Liver (tissue), 9 donors: ENCODE results near the gene PTTG1IP. TPM values are rescaled to one million over a fixed set of nuclear protein-coding genes. Genes with fewer than 3 reads are reported as not detected.

ENCODE experiments used
- DNase-seq: peaks from one replicate; pipeline ENCODE4 v3.0.0-alpha.2; 2017; ENCODE audit warnings: low spot score
- H3K27ac ChIP-seq, 2 donors: one replicate each; pipeline ENCODE4 v1.7.0; 2013; ENCODE audit warnings: inconsistent platforms in 2 of 2, low read length in 2 of 2, control low read depth in 1 of 2, low read depth in 1 of 2, mild to moderate bottlenecking in 1 of 2
- H3K27me3 ChIP-seq, 4 donors: one replicate each; pipeline versions ENCODE4 v1.6.1 to v1.7.0; 2013; ENCODE audit warnings: low read length in 3 of 4, inconsistent platforms in 1 of 4, mild to moderate bottlenecking in 1 of 4, moderate library complexity in 1 of 4; ENCODE audit not compliant: control insufficient read depth in 4 of 4, insufficient read depth in 4 of 4
- H3K36me3 ChIP-seq, 4 donors: one replicate each; pipeline versions ENCODE4 v1.6.1 to v1.7.0; 2013; ENCODE audit warnings: low read length in 3 of 4, mild to moderate bottlenecking in 3 of 4, low read depth in 1 of 4, moderate library complexity in 1 of 4; ENCODE audit not compliant: control insufficient read depth in 4 of 4, insufficient read depth in 3 of 4
- H3K4me1 ChIP-seq, 4 donors: one replicate each; pipeline versions ENCODE4 v1.6.1 to v1.7.0; 2013; ENCODE audit warnings: low read length in 3 of 4, mild to moderate bottlenecking in 3 of 4, moderate library complexity in 1 of 4; ENCODE audit not compliant: control insufficient read depth in 4 of 4, insufficient read depth in 4 of 4
- H3K4me3 ChIP-seq, 3 donors: one replicate each; pipeline versions ENCODE4 v1.6.1 to v1.7.0; 2013; ENCODE audit warnings: low read length in 3 of 3, control low read depth in 1 of 3, low read depth in 1 of 3, mild to moderate bottlenecking in 1 of 3
- H3K9ac ChIP-seq, 2 donors: one replicate each; pipeline ENCODE4 v1.7.0; 2013; ENCODE audit warnings: low read length in 2 of 2, mild to moderate bottlenecking in 2 of 2, moderate library complexity in 2 of 2, control low read depth in 1 of 2, low read depth in 1 of 2
- H3K9me3 ChIP-seq, 4 donors: one replicate each; pipeline versions ENCODE4 v1.6.1 to v1.7.0; 2013; ENCODE audit warnings: low read length in 3 of 4; ENCODE audit not compliant: control insufficient read depth in 4 of 4
- EGR1 ChIP-seq, 2 donors: IDR thresholded peaks; 2 replicates each; pipeline ENCODE4 v1.6.1; 2016 to 2018; ENCODE audit warnings: antibody characterized with exemption in 2 of 2, low read depth in 2 of 2
- FOXA1 ChIP-seq: IDR thresholded peaks from 2 replicates; pipeline ENCODE4 v1.6.1; 2016; ENCODE audit warnings: antibody characterized with exemption
- FOXA2 ChIP-seq: IDR thresholded peaks from 2 replicates; pipeline ENCODE4 v1.6.1; 2016; ENCODE audit warnings: antibody characterized with exemption
- HNF4A ChIP-seq, 2 donors: conservative IDR thresholded peaks; 2 replicates each; pipeline ENCODE4 v1.6.1; 2016; ENCODE audit warnings: antibody characterized with exemption in 2 of 2, mild to moderate bottlenecking in 2 of 2
- HNF4G ChIP-seq: IDR thresholded peaks from 2 replicates; pipeline ENCODE4 v1.6.1; 2016; ENCODE audit warnings: antibody characterized with exemption
- JUND ChIP-seq, 2 donors: IDR thresholded peaks; 2 replicates each; pipeline ENCODE4 v1.6.1; 2016; ENCODE audit warnings: antibody characterized with exemption in 2 of 2
- MAX ChIP-seq: IDR thresholded peaks from 2 replicates; pipeline ENCODE4 v1.6.1; 2016; ENCODE audit warnings: antibody characterized with exemption
- NR2F2 ChIP-seq: IDR thresholded peaks from 2 replicates; pipeline ENCODE4 v1.6.1; 2016; ENCODE audit warnings: antibody characterized with exemption
- RAD21 ChIP-seq, 2 donors: IDR thresholded peaks; 2 replicates each; pipeline ENCODE4 v1.6.1; 2016; ENCODE audit warnings: antibody characterized with exemption in 2 of 2, mild to moderate bottlenecking in 2 of 2
- RXRA ChIP-seq, 2 donors: IDR thresholded peaks; 2 replicates each; pipeline ENCODE4 v1.6.1; 2017 to 2018; ENCODE audit warnings: antibody characterized with exemption in 2 of 2, mild to moderate bottlenecking in 1 of 2
- SP1 ChIP-seq: IDR thresholded peaks from 2 replicates; pipeline ENCODE4 v1.6.1; 2018; ENCODE audit warnings: antibody characterized with exemption, mild to moderate bottlenecking
- TAF1 ChIP-seq: conservative IDR thresholded peaks from 2 replicates; pipeline ENCODE4 v1.6.1; 2016; ENCODE audit warnings: antibody characterized with exemption, mild to moderate bottlenecking
- YY1 ChIP-seq: IDR thresholded peaks from 2 replicates; pipeline ENCODE4 v1.6.1; 2016; ENCODE audit warnings: antibody characterized with exemption, mild to moderate bottlenecking
- ZBTB33 ChIP-seq: IDR thresholded peaks from 2 replicates; pipeline ENCODE4 v1.6.1; 2016; ENCODE audit warnings: antibody characterized with exemption
- WGBS: extraction: QIAGEN DNeasy Blood & Tissue Kit; methylation state at CpG from one replicate; pipeline ENCODE4 v1.1.7; 2013; 5-methylcytosine and 5-hydroxymethylcytosine counted together
- polyA plus RNA-seq, 2 donors: library from polyadenylated mRNA; stranded (reverse) in 1 of 2; unstranded in 1 of 2; fragments of 200-250 nt in 1 of 2; fragments of >200 nt in 1 of 2; fragmentation: Nextera tagmentation in 1 of 2; extraction: Ambion mirVana in 1 of 2; gene quantifications; one replicate each; pipeline versions ENCODE4 v1.2.1 to v1.2.3, GENCODE V29; 2013 to 2015
- total RNA-seq, 2 donors: library from RNA; depleted of rRNA; stranded (reverse); fragments of >200 nt; gene quantifications; one replicate each; pipeline ENCODE4 v1.2.3, GENCODE V29; 2014
- TF ChIP-seq, protein P1 (sequence below): IDR thresholded peaks from 2 replicates; pipeline ENCODE4 v1.6.1; 2016; ENCODE audit warnings: antibody characterized with exemption, mild to moderate bottlenecking
- TF ChIP-seq, protein P2 (sequence below): IDR thresholded peaks from 2 replicates; pipeline ENCODE4 v1.6.1; 2016; ENCODE audit warnings: antibody characterized with exemption
- TF ChIP-seq, protein P3 (sequence below): fragments of 150-350 bp; IDR thresholded peaks from 2 replicates; pipeline ENCODE4 v1.5.1; 2017; ENCODE audit warnings: improper control_type of control experiment, low read depth, low read length; ENCODE audit not compliant: missing input control
- donor health status: healthy.
- donor health status: healthy.
- donor health status: healthy.
- donor health status: healthy.
- donor health status: healthy.

The PTTG1IP gene
- total and polyA plus RNA-seq, 4 donors: 62.0 to 94.0 (median 79.8) TPM

DNA sequence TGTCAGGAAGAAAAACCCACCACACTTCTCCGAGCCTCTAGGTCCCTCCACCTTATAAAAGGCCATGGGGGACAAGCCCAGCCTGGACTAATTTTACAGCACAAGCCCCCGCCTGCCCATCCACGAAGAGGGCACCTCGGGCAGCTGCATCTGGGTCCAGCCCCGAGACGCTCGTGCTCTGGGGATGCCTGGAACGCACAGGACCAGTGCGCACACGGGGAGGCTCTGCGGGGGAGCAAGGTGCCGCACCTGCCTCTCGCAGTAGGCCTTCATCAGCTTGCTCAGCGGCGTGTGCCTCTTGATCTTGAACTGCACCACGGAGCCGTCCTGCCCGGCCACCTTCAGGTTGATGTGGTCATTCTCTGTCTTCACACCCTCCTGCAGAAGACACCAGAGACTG, 59.8 kb downstream of the PTTG1IP start:
- no peak for DNase-seq
- Histone ChIP-seq H3K9me3 (no peaks in the 10 kb centered on the region), H3K9ac (no peak overlapping the region), H3K27ac (no peak overlapping the region), H3K4me1 (peaks cover 6 to 14% (median 12%) of the 10 kb centered on the region in 4 donors), H3K4me3 (no peak overlapping the region), H3K36me3 (peaks cover 4 to 26% (median 9%) of the 10 kb centered on the region in 4 donors), H3K27me3 (no peaks in the 10 kb centered on the region)
- TF ChIP-seq HNF4G (no peak), RXRA (IDR thresholded peaks at IDR 0.05) (no peak), MAX (no peak), HNF4A (conservative IDR thresholded peaks at IDR 0.05) (no peak)
- TF ChIP-seq, protein P1, sequence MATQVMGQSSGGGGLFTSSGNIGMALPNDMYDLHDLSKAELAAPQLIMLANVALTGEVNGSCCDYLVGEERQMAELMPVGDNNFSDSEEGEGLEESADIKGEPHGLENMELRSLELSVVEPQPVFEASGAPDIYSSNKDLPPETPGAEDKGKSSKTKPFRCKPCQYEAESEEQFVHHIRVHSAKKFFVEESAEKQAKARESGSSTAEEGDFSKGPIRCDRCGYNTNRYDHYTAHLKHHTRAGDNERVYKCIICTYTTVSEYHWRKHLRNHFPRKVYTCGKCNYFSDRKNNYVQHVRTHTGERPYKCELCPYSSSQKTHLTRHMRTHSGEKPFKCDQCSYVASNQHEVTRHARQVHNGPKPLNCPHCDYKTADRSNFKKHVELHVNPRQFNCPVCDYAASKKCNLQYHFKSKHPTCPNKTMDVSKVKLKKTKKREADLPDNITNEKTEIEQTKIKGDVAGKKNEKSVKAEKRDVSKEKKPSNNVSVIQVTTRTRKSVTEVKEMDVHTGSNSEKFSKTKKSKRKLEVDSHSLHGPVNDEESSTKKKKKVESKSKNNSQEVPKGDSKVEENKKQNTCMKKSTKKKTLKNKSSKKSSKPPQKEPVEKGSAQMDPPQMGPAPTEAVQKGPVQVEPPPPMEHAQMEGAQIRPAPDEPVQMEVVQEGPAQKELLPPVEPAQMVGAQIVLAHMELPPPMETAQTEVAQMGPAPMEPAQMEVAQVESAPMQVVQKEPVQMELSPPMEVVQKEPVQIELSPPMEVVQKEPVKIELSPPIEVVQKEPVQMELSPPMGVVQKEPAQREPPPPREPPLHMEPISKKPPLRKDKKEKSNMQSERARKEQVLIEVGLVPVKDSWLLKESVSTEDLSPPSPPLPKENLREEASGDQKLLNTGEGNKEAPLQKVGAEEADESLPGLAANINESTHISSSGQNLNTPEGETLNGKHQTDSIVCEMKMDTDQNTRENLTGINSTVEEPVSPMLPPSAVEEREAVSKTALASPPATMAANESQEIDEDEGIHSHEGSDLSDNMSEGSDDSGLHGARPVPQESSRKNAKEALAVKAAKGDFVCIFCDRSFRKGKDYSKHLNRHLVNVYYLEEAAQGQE: no peak
- TF ChIP-seq, protein P2, sequence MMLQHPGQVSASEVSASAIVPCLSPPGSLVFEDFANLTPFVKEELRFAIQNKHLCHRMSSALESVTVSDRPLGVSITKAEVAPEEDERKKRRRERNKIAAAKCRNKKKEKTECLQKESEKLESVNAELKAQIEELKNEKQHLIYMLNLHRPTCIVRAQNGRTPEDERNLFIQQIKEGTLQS: no peak
- TF ChIP-seq, protein P3, sequence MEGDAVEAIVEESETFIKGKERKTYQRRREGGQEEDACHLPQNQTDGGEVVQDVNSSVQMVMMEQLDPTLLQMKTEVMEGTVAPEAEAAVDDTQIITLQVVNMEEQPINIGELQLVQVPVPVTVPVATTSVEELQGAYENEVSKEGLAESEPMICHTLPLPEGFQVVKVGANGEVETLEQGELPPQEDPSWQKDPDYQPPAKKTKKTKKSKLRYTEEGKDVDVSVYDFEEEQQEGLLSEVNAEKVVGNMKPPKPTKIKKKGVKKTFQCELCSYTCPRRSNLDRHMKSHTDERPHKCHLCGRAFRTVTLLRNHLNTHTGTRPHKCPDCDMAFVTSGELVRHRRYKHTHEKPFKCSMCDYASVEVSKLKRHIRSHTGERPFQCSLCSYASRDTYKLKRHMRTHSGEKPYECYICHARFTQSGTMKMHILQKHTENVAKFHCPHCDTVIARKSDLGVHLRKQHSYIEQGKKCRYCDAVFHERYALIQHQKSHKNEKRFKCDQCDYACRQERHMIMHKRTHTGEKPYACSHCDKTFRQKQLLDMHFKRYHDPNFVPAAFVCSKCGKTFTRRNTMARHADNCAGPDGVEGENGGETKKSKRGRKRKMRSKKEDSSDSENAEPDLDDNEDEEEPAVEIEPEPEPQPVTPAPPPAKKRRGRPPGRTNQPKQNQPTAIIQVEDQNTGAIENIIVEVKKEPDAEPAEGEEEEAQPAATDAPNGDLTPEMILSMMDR: no peak
- 94% methylated on average over 18 of the region's 18 CpGs for WGBS

DNA sequence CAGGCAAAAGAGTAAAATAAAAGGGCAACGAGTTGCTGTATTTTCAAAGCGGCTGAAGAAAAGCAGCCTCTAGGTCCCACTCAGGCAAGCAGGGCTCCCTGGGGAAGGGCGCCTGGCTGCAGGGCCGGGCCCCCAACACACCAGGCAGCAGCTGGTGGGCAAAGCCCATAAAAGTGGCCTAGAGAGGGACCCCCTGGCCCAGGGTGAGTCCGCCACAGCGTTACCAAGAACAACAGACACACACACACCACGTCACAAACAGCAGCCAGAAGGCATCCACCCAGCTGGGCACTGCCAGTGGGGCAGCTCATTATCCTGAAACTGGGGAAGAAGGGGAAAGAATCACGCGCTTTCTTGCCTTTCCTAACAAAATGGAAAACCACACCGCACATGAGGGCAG, 60.3 kb downstream of the PTTG1IP start:
- TF ChIP-seq FOXA2 (no peak), YY1 (no peak)
- Histone ChIP-seq H3K4me1 (peaks cover 6 to 14% (median 12%) of the 10 kb centered on the region in 4 donors), H3K9ac (no peak overlapping the region), H3K4me3 (no peak overlapping the region), H3K27me3 (no peaks in the 10 kb centered on the region), H3K9me3 (no peaks in the 10 kb centered on the region), H3K27ac (no peak overlapping the region), H3K36me3 (peaks cover 4 to 30% (median 11%) of the 10 kb centered on the region in 4 donors)
- DNase-seq: no peak
- WGBS: 97% methylated on average over 10 of the region's 10 CpGs

GRCh38 chr21:44812640-44813039, 60.9 kb downstream of the PTTG1IP start:
- 90% methylated on average over 14 of the region's 14 CpGs for WGBS
- Histone ChIP-seq H3K4me1 (peaks cover 6 to 14% (median 12%) of the 10 kb centered on the region in 4 donors), H3K36me3 (peaks cover 4 to 30% (median 11%) of the 10 kb centered on the region in 4 donors), H3K9ac (no peak overlapping the region), H3K9me3 (no peaks in the 10 kb centered on the region), H3K4me3 (no peak overlapping the region), H3K27ac (no peak overlapping the region), H3K27me3 (no peaks in the 10 kb centered on the region)
- no peak for DNase-seq
- no peak for TF ChIP-seq JUND (IDR thresholded peaks at IDR 0.05)
- no peak for TF ChIP-seq FOXA2
- TF ChIP-seq SP1: no peak
- TF ChIP-seq FOXA1: no peak
- no peak for TF ChIP-seq MAX
- TF ChIP-seq TAF1: no peak
- no peak for TF ChIP-seq EGR1 (IDR thresholded peaks at IDR 0.05; ENCODE audit: low read depth in 2 of 2)
- TF ChIP-seq, protein P2: no peak
- TF ChIP-seq RAD21 (IDR thresholded peaks at IDR 0.05): no peak
- TF ChIP-seq ZBTB33: no peak
- no peak for TF ChIP-seq YY1
- TF ChIP-seq NR2F2: no peak
- TF ChIP-seq, protein P3: no peak
